Testis (tissue), 5 donors: ENCODE data around the gene RASD2. TPM values are rescaled to one million over a fixed set of nuclear protein-coding genes. Genes with fewer than 3 reads are reported as not detected.
"Not testable (repeated sequence)": the region's sequence is repeated elsewhere in the genome, so short reads cannot be mapped to it uniquely, and the experiment has no call there.

Source experiments
- DNase-seq: peaks from one replicate; pipeline ENCODE4 v3.0.0-alpha.2; 2019
- H3K27ac ChIP-seq, 2 donors: fragments of 200-600 bp; sonication (generic); one replicate each; pipeline ENCODE4 v1.5.1; 2019
- H3K27me3 ChIP-seq: fragments of 200-600 bp; sonication (generic); one replicate; pipeline ENCODE4 v1.5.1; 2019
- H3K36me3 ChIP-seq: fragments of 200-600 bp; sonication (generic); one replicate; pipeline ENCODE4 v1.5.1; 2017; ENCODE audit warnings: low read depth; ENCODE audit errors: missing control alignments
- H3K4me1 ChIP-seq: fragments of 200-600 bp; sonication (generic); one replicate; pipeline ENCODE4 v1.5.1; 2019
- H3K4me3 ChIP-seq, 2 donors: fragments of 200-600 bp; sonication (generic); one replicate each; pipeline ENCODE4 v1.5.1; 2017 to 2019
- H3K9me3 ChIP-seq: fragments of 200-600 bp; sonication (generic); one replicate; pipeline ENCODE4 v1.5.1; 2017
- CTCF ChIP-seq, 3 experiments: fragments of 450-650 bp in 2 of 3; fragments of 200-600 bp in 1 of 3; sonication (generic) in 1 of 3; IDR thresholded peaks; one replicate each; pipeline ENCODE4 v1.5.1; 2016 to 2019; ENCODE audit warnings: antibody characterized with exemption in 3 of 3, mild to moderate bottlenecking in 2 of 3, moderate library complexity in 1 of 3
- POLR2A ChIP-seq: fragments of 450-650 bp; IDR thresholded peaks from one replicate; pipeline ENCODE4 v1.6.1; 2017; ENCODE audit warnings: antibody characterized with exemption, mild to moderate bottlenecking, moderate library complexity
- WGBS, 2 donors: methylation state at CpG; one replicate each; pipeline ENCODE4 v1.1.5; 2018; 5-methylcytosine and 5-hydroxymethylcytosine counted together
- intact Hi-C: fragments of 100-400 bp; cut with DNase I; formaldehyde crosslinking; loops from one replicate; pipeline ENCODE4 v1.15.1; 2023; ENCODE audit warnings: low total_unique reads
- long read RNA-seq, 2 donors: transcript quantifications; one replicate each; lab custom pipeline, GENCODE V29; 2026
- polyA plus RNA-seq: library from polyadenylated mRNA; stranded (reverse); fragments of 350-450 nt; fragmentation: Illumina TruSeq; extraction: RNeasy Lipid Tissue Mini Kit (QIAGEN cat#74804); gene quantifications from one replicate; pipeline ENCODE4 v1.2.3, GENCODE V29; 2014; ENCODE audit warnings: low read depth, low replicate concordance; ENCODE audit not compliant: insufficient read depth
- total RNA-seq, 2 donors: library from RNA; depleted of rRNA; stranded (reverse); fragments of >200 nt; gene quantifications; one replicate each; pipeline ENCODE4 v1.2.3, GENCODE V29; 2016

Gene RASD2
- total RNA-seq = 1 to 10 TPM; 1.2 to 1.7 TPM
- polyA plus RNA-seq = 1.7 TPM
- long read RNA-seq, donor 1 = 0 reads
- long read RNA-seq, donor 2 = 0 reads

GRCh38 chr22:35540595-35541253, at the start of gene RASD2:
Gene RASD2, plus strand, starts transcription at chr22:35540831. Its CDS starts 5,979 bp downstream, at chr22:35546810.
- WGBS, 2 donors = 0 to 5% methylated on average over 4 to 40 of the region's 49 CpGs
- H3K27me3 ChIP-seq = no peaks in the 10 kb centered on the region
- peak within 1 kb of the TSS; percentile 44 to 53 for H3K4me3 ChIP-seq
- intact Hi-C loops = no loop called here
- H3K9me3 ChIP-seq = no peaks in the 10 kb centered on the region
- TF ChIP-seq POLR2A (no peak), CTCF (IDR thresholded peaks at IDR 0.05) (no peak)
- DNase-seq = peak; percentile 28
- H3K36me3 ChIP-seq = no peaks in the 10 kb centered on the region
- no peaks in the 10 kb centered on the region for H3K4me1 ChIP-seq
- no peak within 1 kb of the TSS for H3K27ac ChIP-seq

- H3K4me3 ChIP-seq, H3K27me3 ChIP-seq, intact Hi-C loops, H3K9me3 ChIP-seq, H3K27ac ChIP-seq, H3K4me1 ChIP-seq, DNase-seq, H3K36me3 ChIP-seq: not testable (repeated sequence)
- 84 to 86% methylated on average over 16 to 22 of the region's 24 CpGs for WGBS, 2 donors
Measured at GRCh38 chr22:35491061-35491907, 49.3 kb upstream of the RASD2 start.

GRCh38 chr22:35491908-35492380, 48.7 kb upstream of the RASD2 start:
- no peaks in the 10 kb centered on the region for H3K9me3 ChIP-seq
- WGBS, 2 donors = 60 to 80% methylated on average over 1 of the region's 3 CpGs
- intact Hi-C loops = no loop called here
- no peak overlapping the region for H3K4me3 ChIP-seq
- no peak overlapping the region for H3K27ac ChIP-seq
- DNase-seq = no peak
- no peaks in the 10 kb centered on the region for H3K27me3 ChIP-seq
- no peak for TF ChIP-seq CTCF (IDR thresholded peaks at IDR 0.05)
- no peaks in the 10 kb centered on the region for H3K4me1 ChIP-seq
- H3K36me3 ChIP-seq = no peaks in the 10 kb centered on the region

GRCh38 chr22:35493074-35493473, 47.6 kb upstream of the RASD2 start:
- Histone ChIP-seq H3K9me3 (no peaks in the 10 kb centered on the region), H3K27me3 (no peaks in the 10 kb centered on the region), H3K4me1 (no peaks in the 10 kb centered on the region), H3K4me3 (no peak overlapping the region), H3K27ac (no peak overlapping the region), H3K36me3 (no peaks in the 10 kb centered on the region)
- whole genome bisulfite sequencing, 2 donors = 84 to 90% methylated on average over 5 of the region's 5 CpGs
- intact Hi-C loops = no loop called here
- TF ChIP-seq CTCF (IDR thresholded peaks at IDR 0.05) (no peak), POLR2A (no peak)
- no peak for DNase-seq

- intact Hi-C loops, H3K27me3 ChIP-seq, H3K27ac ChIP-seq, H3K9me3 ChIP-seq, DNase-seq, H3K4me1 ChIP-seq, H3K4me3 ChIP-seq, H3K36me3 ChIP-seq: not testable (repeated sequence)
- WGBS, 2 donors = 95 to 97% methylated on average over 14 of the region's 14 CpGs
Measured at GRCh38 chr22:35495711-35496110, 44.9 kb upstream of the RASD2 start.
